Neuronal stem cell (in vitro differentiated cells): ENCODE results near the gene SPAG16.

Experiments
- DNase-seq: peaks from one replicate; pipeline ENCODE4 v3.0.0-alpha.2; 2013; ENCODE audit warnings: low spot score
- H2AFZ ChIP-seq: one replicate; pipeline ENCODE4 v1.6.1; 2013; ENCODE audit warnings: mild to moderate bottlenecking, low read length, inconsistent platforms
- H2AK5ac ChIP-seq: 2 replicates; pipeline ENCODE4 v1.6.1; 2013; ENCODE audit warnings: low read depth, mild to moderate bottlenecking, inconsistent platforms, low read length, moderate library complexity, mixed read lengths
- H2BK120ac ChIP-seq: 2 replicates; pipeline ENCODE4 v1.6.1; 2013; ENCODE audit warnings: low read depth, mild to moderate bottlenecking, inconsistent platforms, low read length, moderate library complexity, mixed read lengths
- H2BK12ac ChIP-seq: one replicate; pipeline ENCODE4 v1.6.1; 2013; ENCODE audit warnings: low read length, inconsistent platforms
- H2BK15ac ChIP-seq: 2 replicates; pipeline ENCODE4 v1.6.1; 2013; ENCODE audit warnings: mild to moderate bottlenecking, low read length, inconsistent platforms, mixed read lengths
- H2BK5ac ChIP-seq: one replicate; pipeline ENCODE4 v1.6.1; 2013; ENCODE audit warnings: inconsistent platforms, mild to moderate bottlenecking, low read length, moderate library complexity
- H3K14ac ChIP-seq: one replicate; pipeline ENCODE4 v1.6.1; 2013; ENCODE audit warnings: low read length, inconsistent platforms
- H3K18ac ChIP-seq: 2 replicates; pipeline ENCODE4 v1.6.1; 2013; ENCODE audit warnings: low read length, inconsistent platforms
- H3K23ac ChIP-seq: 2 replicates; pipeline ENCODE4 v1.6.1; 2013; ENCODE audit warnings: low read depth, mild to moderate bottlenecking, mixed read lengths, low read length, inconsistent platforms; ENCODE audit not compliant: poor library complexity
- H3K27ac ChIP-seq: replicated peaks from 3 replicates; pipeline ENCODE4 v1.5.1; 2013; ENCODE audit warnings: low read length, inconsistent platforms
- H3K27me3 ChIP-seq, 3 experiments: 2 replicates each; pipeline ENCODE4 v1.6.1; 2013; ENCODE audit warnings: low read length in 3 of 3, mild to moderate bottlenecking in 2 of 3, inconsistent platforms in 1 of 3, low read depth in 1 of 3, mixed read lengths in 1 of 3, moderate library complexity in 1 of 3; ENCODE audit not compliant: control insufficient read depth in 3 of 3, insufficient read depth in 3 of 3
- H3K36me3 ChIP-seq, 2 donors: replicated peaks in 1 of 2; 2 replicates each; pipeline ENCODE4 v1.6.1; 2013; ENCODE audit warnings: low read length in 2 of 2; ENCODE audit not compliant: control insufficient read depth in 2 of 2, insufficient read depth in 2 of 2
- H3K4ac ChIP-seq: 2 replicates; pipeline ENCODE4 v1.6.1; 2013; ENCODE audit warnings: inconsistent platforms, mild to moderate bottlenecking, low read length, moderate library complexity
- H3K4me1 ChIP-seq, 2 donors: 1 replicate in 1 of 2; 2 replicates in 1 of 2; pipeline ENCODE4 v1.6.1; 2013; ENCODE audit warnings: low read length in 2 of 2, low read depth in 1 of 2; ENCODE audit not compliant: control insufficient read depth in 2 of 2, insufficient read depth in 1 of 2
- H3K4me2 ChIP-seq: one replicate; pipeline ENCODE4 v1.6.1; 2013; ENCODE audit warnings: mild to moderate bottlenecking, low read length, inconsistent platforms; ENCODE audit not compliant: insufficient read depth, poor library complexity, severe bottlenecking
- H3K4me3 ChIP-seq, 2 donors: 2 replicates each; pipeline ENCODE4 v1.5.1; 2013; ENCODE audit warnings: low read length in 2 of 2, mild to moderate bottlenecking in 2 of 2, inconsistent platforms in 1 of 2, moderate library complexity in 1 of 2
- H3K79me1 ChIP-seq: one replicate; pipeline ENCODE4 v1.6.1; 2013; ENCODE audit warnings: low read depth, mild to moderate bottlenecking, inconsistent platforms, low read length, moderate library complexity
- H3K9ac ChIP-seq: one replicate; pipeline ENCODE4 v1.6.1; 2013; ENCODE audit warnings: mild to moderate bottlenecking, low read depth, low read length, inconsistent platforms; ENCODE audit not compliant: poor library complexity
- H3K9me3 ChIP-seq, 2 donors: replicated peaks in 1 of 2; 2 replicates each; pipeline versions ENCODE3 to v1.6.1; 2013; ENCODE audit warnings: low read length in 2 of 2, mild to moderate bottlenecking in 2 of 2, inconsistent platforms in 1 of 2, low read depth in 1 of 2, mixed read lengths in 1 of 2, moderate library complexity in 1 of 2; ENCODE audit not compliant: control insufficient read depth in 2 of 2, insufficient read depth in 1 of 2
- H4K8ac ChIP-seq: one replicate; pipeline ENCODE4 v1.6.1; 2013; ENCODE audit warnings: low read depth, mild to moderate bottlenecking, inconsistent platforms, low read length, moderate library complexity
- H4K91ac ChIP-seq: one replicate; pipeline ENCODE4 v1.6.1; 2013; ENCODE audit warnings: low read length, low read depth, mild to moderate bottlenecking, inconsistent platforms; ENCODE audit not compliant: poor library complexity
- WGBS, 2 donors: extraction: QIAGEN DNeasy Blood & Tissue Kit; methylation state at CpG; one replicate each; pipeline ENCODE4 v1.1.7; 2013; ENCODE audit warnings: missing lambda C conversion rate in 2 of 2, mixed read lengths in 1 of 2; ENCODE audit not compliant: insufficient read length in 2 of 2, insufficient replicate concordance in 1 of 2; ENCODE audit errors: extremely low coverage in 2 of 2; 5-methylcytosine and 5-hydroxymethylcytosine counted together

The SPAG16 gene

DNA sequence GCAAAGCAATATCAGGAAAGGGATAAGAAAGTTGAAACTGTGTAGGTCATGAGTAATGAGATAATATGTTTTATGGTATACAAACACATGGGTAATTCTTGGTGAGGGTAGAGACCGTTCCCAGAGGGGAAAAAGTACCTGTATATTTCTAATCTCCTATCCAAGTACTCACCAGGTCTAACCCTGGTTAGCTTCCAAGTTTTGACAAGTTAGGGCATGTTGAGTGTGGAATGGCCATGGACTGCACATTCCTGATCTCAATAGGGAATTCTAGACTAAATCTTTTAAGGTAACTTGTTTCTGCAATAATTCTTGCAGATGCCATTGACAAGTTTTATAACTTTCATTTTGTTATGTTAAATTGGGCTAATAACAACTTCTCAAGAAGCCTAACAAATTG is 216.6 kb downstream of the SPAG16 start:
- Histone ChIP-seq H2BK12ac (no peak overlapping the region), H3K23ac (no peak overlapping the region), H4K91ac (no peak overlapping the region), H3K4me2 (no peak overlapping the region), H3K4ac (no peak overlapping the region), H4K8ac (no peak overlapping the region), H2BK5ac (no peak overlapping the region), H3K27me3 (no peaks in the 10 kb centered on the region), H2BK15ac (no peak overlapping the region), H2BK120ac (no peak overlapping the region), H3K4me1 (no peaks in the 10 kb centered on the region), H3K4me3 (no peak overlapping the region), H3K27ac (no peak overlapping the region), H3K9me3 (no peaks in the 10 kb centered on the region), H2AFZ (no peak overlapping the region), H3K36me3 (no peaks in the 10 kb centered on the region), H3K9ac (no peak overlapping the region), H3K79me1 (no peaks in the 10 kb centered on the region), H2AK5ac (no peak overlapping the region), H3K18ac (no peak overlapping the region), H3K14ac (no peak overlapping the region)
- no peak for DNase-seq
- no CpG with 5 or more reads among the region's 1 CpG for WGBS, 2 donors

DNA sequence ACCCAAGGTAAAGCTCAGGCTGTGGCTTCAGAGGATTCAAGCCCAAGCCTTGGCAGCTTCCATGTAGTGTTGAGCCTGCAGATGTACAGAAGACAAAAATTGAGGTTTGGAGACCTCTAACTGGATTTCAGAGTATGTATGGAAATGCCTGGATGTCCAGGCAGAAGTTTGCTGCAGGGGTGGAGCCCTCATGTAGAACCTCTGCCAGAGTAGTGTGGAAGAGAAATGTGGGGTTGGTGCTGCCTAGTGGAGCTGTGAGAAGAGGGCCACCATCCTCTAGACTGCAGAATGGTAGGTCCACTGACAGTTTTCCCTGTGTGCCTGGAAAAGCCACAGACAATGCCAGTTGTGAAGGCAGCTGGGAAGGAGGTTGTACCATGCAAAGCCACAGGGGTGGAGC is 239.9 kb downstream of the SPAG16 start:
- no peak overlapping the region for H3K18ac ChIP-seq
- DNase-seq: no peak
- no peak overlapping the region for H3K14ac ChIP-seq
- no peaks in the 10 kb centered on the region for H3K36me3 ChIP-seq
- H3K4me1 ChIP-seq: no peaks in the 10 kb centered on the region
- no peak overlapping the region for H3K23ac ChIP-seq
- no peak overlapping the region for H2AK5ac ChIP-seq
- H3K27ac ChIP-seq: no peak overlapping the region
- no peaks in the 10 kb centered on the region for H3K27me3 ChIP-seq
- no peak overlapping the region for H3K9ac ChIP-seq
- H3K4me2 ChIP-seq: no peak overlapping the region
- no peak overlapping the region for H4K8ac ChIP-seq
- no peak overlapping the region for H2AFZ ChIP-seq
- no peak overlapping the region for H2BK15ac ChIP-seq
- no peak overlapping the region for H2BK120ac ChIP-seq
- H3K79me1 ChIP-seq: peaks cover 4% of the 10 kb centered on the region
- no peak overlapping the region for H2BK5ac ChIP-seq
- no peak overlapping the region for H2BK12ac ChIP-seq
- no peak overlapping the region for H3K4ac ChIP-seq
- no peak overlapping the region for H3K4me3 ChIP-seq
- no peak overlapping the region for H4K91ac ChIP-seq
- peaks cover 8 to 12% of the 10 kb centered on the region in 2 donors for H3K9me3 ChIP-seq

DNA sequence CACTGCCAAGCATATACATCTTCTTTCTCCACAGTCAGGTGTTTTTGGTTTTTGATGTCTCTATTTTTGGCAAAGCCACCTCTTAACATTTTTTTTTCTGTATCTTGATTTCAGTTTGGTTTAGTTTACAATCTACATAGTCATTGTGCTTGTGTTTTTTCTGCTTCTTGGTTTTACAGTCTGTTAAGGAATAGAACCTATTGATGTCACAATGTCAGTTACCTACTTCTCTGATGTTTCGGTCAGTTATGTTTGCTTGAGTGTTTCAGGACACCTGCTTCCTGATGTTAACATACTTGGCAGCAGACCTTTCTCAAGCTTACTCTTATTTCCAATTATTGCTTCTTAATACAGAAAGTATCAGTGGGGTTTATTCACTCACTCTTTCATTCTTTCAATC is 253.3 kb downstream of the SPAG16 start:
- H4K8ac ChIP-seq: no peak overlapping the region
- H3K9me3 ChIP-seq: no peaks in the 10 kb centered on the region
- no peak overlapping the region for H3K18ac ChIP-seq
- H2AK5ac ChIP-seq: no peak overlapping the region
- no peak overlapping the region for H3K4ac ChIP-seq
- H2AFZ ChIP-seq: no peak overlapping the region
- no peak overlapping the region for H2BK12ac ChIP-seq
- no peak overlapping the region for H3K9ac ChIP-seq
- no peak for DNase-seq
- H3K4me2 ChIP-seq: no peak overlapping the region
- no peak overlapping the region for H3K27ac ChIP-seq
- H3K79me1 ChIP-seq: no peaks in the 10 kb centered on the region
- no peaks in the 10 kb centered on the region for H3K4me1 ChIP-seq
- no peaks in the 10 kb centered on the region for H3K27me3 ChIP-seq
- H3K36me3 ChIP-seq: no peaks in the 10 kb centered on the region
- no peak overlapping the region for H2BK5ac ChIP-seq
- H4K91ac ChIP-seq: no peak overlapping the region
- H3K4me3 ChIP-seq: no peak overlapping the region
- H2BK15ac ChIP-seq: no peak overlapping the region
- H2BK120ac ChIP-seq: no peak overlapping the region
- no peak overlapping the region for H3K14ac ChIP-seq
- no peak overlapping the region for H3K23ac ChIP-seq
- no CpG with 5 or more reads among the region's 1 CpG for WGBS, 2 donors

GRCh38 chr2:213544940-213545339 is 260.7 kb downstream of the SPAG16 start:
- Histone ChIP-seq H2BK12ac (no peak overlapping the region), H2BK15ac (no peak overlapping the region), H3K27ac (no peak overlapping the region), H3K18ac (no peak overlapping the region), H3K4ac (no peak overlapping the region), H3K27me3 (no peaks in the 10 kb centered on the region), H3K14ac (no peak overlapping the region), H2AK5ac (no peak overlapping the region), H3K36me3 (no peaks in the 10 kb centered on the region), H3K79me1 (no peaks in the 10 kb centered on the region), H2AFZ (no peak overlapping the region), H3K23ac (no peak overlapping the region), H3K4me3 (no peak overlapping the region), H2BK120ac (no peak overlapping the region), H4K8ac (no peak overlapping the region), H3K4me1 (no peaks in the 10 kb centered on the region), H3K9ac (no peak overlapping the region), H4K91ac (no peak overlapping the region), H3K9me3 (no peaks in the 10 kb centered on the region), H3K4me2 (no peak overlapping the region), H2BK5ac (no peak overlapping the region)
- no CpG with 5 or more reads among the region's 1 CpG for WGBS, 2 donors
- DNase-seq: no peak
